HCT116 (cell line): Measurements from ENCODE around the gene TXNDC11. TPM values are rescaled to one million over a fixed set of nuclear protein-coding genes. Genes with fewer than 3 reads are reported as not detected.

Experiments used
- ATAC-seq: fragments of 200-7000 bp; cut with Tn5 transposase; 2 replicates; pipeline ENCODE4 v1.9.1; 2020; ENCODE audit warnings: mild to moderate bottlenecking, moderate library complexity
- BruUV-seq: library from RNA; stranded (reverse); fragments of 400-500 nt; replicated peaks from 2 replicates; lab custom pipeline; 2021; lab: Mats Ljungman, UMichigan
- CTCF ChIA-PET: fragments of 300-600 bp; sonication (Branson Sonifier 250); formaldehyde crosslinking; loops from one replicate; lab custom pipeline; 2021; ENCODE audit warnings: antibody characterized with exemption; lab: Charles Lee
- POLR2A ChIA-PET: fragments of 300-600, 350-600 bp; sonication (Branson Sonifier 250); formaldehyde crosslinking; loops from one replicate; lab custom pipeline; 2021; ENCODE audit warnings: antibody characterized with exemption; lab: Charles Lee
- RAD21 ChIA-PET, 2 experiments: fragments of 300-600 bp; sonication (Branson Sonifier 250); formaldehyde crosslinking; loops; one replicate each; lab custom pipeline; 2023; ENCODE audit warnings: low total read pairs in 2 of 2; ENCODE audit not compliant: uncharacterized antibody in 2 of 2, unreplicated experiment in 2 of 2, low non-redundant PET in 1 of 2; lab: Charles Lee
- DNase-seq: peaks from one replicate; pipeline ENCODE4 v3.0.0-alpha.2; 2010; ENCODE audit warnings: low read depth, low spot score
- H2AFZ ChIP-seq: fragments of 200-600 bp; shearing (Covaris generic), sonication (generic); 2 replicates; pipeline ENCODE4 v1.6.1; 2017; ENCODE audit warnings: low read depth, mixed run types, mixed read lengths, antibody characterized with exemption, low read length; ENCODE audit not compliant: poor library complexity, severe bottlenecking
- H3K27ac ChIP-seq: 2 replicates; pipeline ENCODE4 v1.5.1; 2012; ENCODE audit warnings: low read depth, low read length
- H3K27me3 ChIP-seq: fragments of 200-600 bp; sonication (generic); 2 replicates; pipeline ENCODE4 v1.6.1; 2016; ENCODE audit warnings: mixed run types, low read length, mixed read lengths; ENCODE audit not compliant: insufficient read depth
- H3K36me3 ChIP-seq, 2 experiments: fragments of 200-500 bp in 1 of 2; fragments of 200-600 bp in 1 of 2; sonication (Bioruptor generic) in 1 of 2; sonication (generic) in 1 of 2; 2 replicates each; pipeline versions ENCODE4 v1.5.1 to v1.6.1; 2014 to 2016; ENCODE audit warnings: low read length in 2 of 2, inconsistent platforms in 1 of 2, mixed read lengths in 1 of 2, mixed run types in 1 of 2; ENCODE audit not compliant: insufficient read depth in 2 of 2, control insufficient read depth in 1 of 2
- H3K4me1 ChIP-seq, 2 experiments: fragments of 200-600 bp in 1 of 2; sonication (generic) in 1 of 2; 2 replicates each; pipeline versions ENCODE4 v1.5.1 to v1.6.1; 2012 to 2017; ENCODE audit warnings: low read length in 2 of 2, inconsistent platforms in 1 of 2, mild to moderate bottlenecking in 1 of 2, mixed read lengths in 1 of 2, mixed run types in 1 of 2, moderate library complexity in 1 of 2; ENCODE audit not compliant: insufficient read depth in 2 of 2, control insufficient read depth in 1 of 2
- H3K4me2 ChIP-seq: fragments of 200-600 bp; sonication (generic); 2 replicates; pipeline ENCODE4 v1.6.1; 2017; ENCODE audit warnings: mixed run types, low read length, mixed read lengths
- H3K4me3 ChIP-seq, 2 experiments: fragments of 200-600 bp in 1 of 2; sonication (generic) in 1 of 2; replicated peaks in 1 of 2; 2 replicates each; pipeline ENCODE4 v1.5.1; 2011 to 2016; ENCODE audit warnings: low read length in 2 of 2, control low read depth in 1 of 2, low read depth in 1 of 2, mild to moderate bottlenecking in 1 of 2, mixed read lengths in 1 of 2, mixed run types in 1 of 2
- H3K79me2 ChIP-seq: fragments of 200-600 bp; sonication (generic); 2 replicates; pipeline ENCODE4 v1.6.1; 2017; ENCODE audit warnings: mild to moderate bottlenecking, mixed run types, low read length, moderate library complexity, mixed read lengths; ENCODE audit not compliant: insufficient read depth
- H3K9ac ChIP-seq: fragments of 200-600 bp; sonication (generic); 2 replicates; pipeline ENCODE4 v1.6.1; 2016; ENCODE audit warnings: low read length, mixed read lengths
- H3K9me2 ChIP-seq: fragments of 200-600 bp; sonication (generic), shearing (Covaris generic); 2 replicates; pipeline ENCODE4 v1.6.1; 2017; ENCODE audit warnings: mixed run types, mild to moderate bottlenecking, moderate library complexity; ENCODE audit not compliant: insufficient read depth
- H3K9me3 ChIP-seq, 2 experiments: fragments of 200-500 bp in 1 of 2; fragments of 200-600 bp in 1 of 2; sonication (Bioruptor generic) in 1 of 2; sonication (generic) in 1 of 2; 2 replicates each; pipeline ENCODE4 v1.6.1; 2014 to 2017; ENCODE audit warnings: low read length in 2 of 2, mixed read lengths in 2 of 2, inconsistent platforms in 1 of 2, low read depth in 1 of 2, mild to moderate bottlenecking in 1 of 2, mixed run types in 1 of 2, moderate library complexity in 1 of 2; ENCODE audit not compliant: control insufficient read depth in 1 of 2, insufficient read depth in 1 of 2
- H4K20me1 ChIP-seq: fragments of 200-600 bp; sonication (generic), shearing (Covaris generic); 2 replicates; pipeline ENCODE4 v1.6.1; 2017; ENCODE audit warnings: mixed run types, mild to moderate bottlenecking, moderate library complexity; ENCODE audit not compliant: insufficient read depth
- ATF3 ChIP-seq: IDR thresholded peaks from 2 replicates; pipeline ENCODE4 v1.6.1; 2012
- CEBPB ChIP-seq: IDR thresholded peaks from 2 replicates; pipeline ENCODE4 v1.6.1; 2012; ENCODE audit warnings: low read depth
- EGR1 ChIP-seq: IDR thresholded peaks from 2 replicates; pipeline ENCODE4 v1.6.1; 2012; ENCODE audit warnings: low read depth
- ELF1 ChIP-seq: IDR thresholded peaks from 2 replicates; pipeline ENCODE4 v1.6.1; 2012; ENCODE audit warnings: low read depth, borderline replicate concordance
- EZH2 ChIP-seq: fragments of 200-600 bp; sonication (generic); IDR thresholded peaks from 2 replicates; pipeline ENCODE4 v1.6.1; 2017; ENCODE audit warnings: antibody characterized with exemption, mixed run types
- EZH2phosphoT487 ChIP-seq: fragments of 200-600 bp; IDR thresholded peaks from 2 replicates; pipeline ENCODE4 v1.6.1; 2018; ENCODE audit warnings: antibody characterized with exemption, borderline replicate concordance
- JUND ChIP-seq: IDR thresholded peaks from 2 replicates; pipeline ENCODE4 v1.6.1; 2012
- MAX ChIP-seq: IDR thresholded peaks from 2 replicates; pipeline ENCODE4 v1.6.1; 2012
- POLR2A ChIP-seq: IDR thresholded peaks from 2 replicates; pipeline ENCODE4 v1.7.0; 2011; ENCODE audit warnings: borderline replicate concordance; ENCODE audit not compliant: insufficient read depth, insufficient read length; ENCODE audit errors: extremely low read depth
- POLR2AphosphoS5 ChIP-seq: IDR thresholded peaks from 2 replicates; pipeline ENCODE4 v1.6.1; 2011; ENCODE audit warnings: mild to moderate bottlenecking, low read depth, low read length, moderate library complexity
- SIN3A ChIP-seq: IDR thresholded peaks from 2 replicates; pipeline ENCODE4 v1.6.1; 2012; ENCODE audit warnings: low read depth
- SP1 ChIP-seq: IDR thresholded peaks from 2 replicates; pipeline ENCODE4 v1.6.1; 2012; ENCODE audit warnings: low read depth
- SRF ChIP-seq: IDR thresholded peaks from 2 replicates; pipeline ENCODE4 v1.6.1; 2012; ENCODE audit warnings: low read depth
- TCF7L2 ChIP-seq: IDR thresholded peaks from 2 replicates; pipeline ENCODE4 v1.7.0; 2011; ENCODE audit warnings: borderline replicate concordance, inconsistent platforms; ENCODE audit not compliant: insufficient read depth, insufficient read length; ENCODE audit errors: extremely low read depth
- YY1 ChIP-seq: IDR thresholded peaks from 2 replicates; pipeline ENCODE4 v1.6.1; 2011; ENCODE audit warnings: low read length, low read depth, moderate library complexity, mild to moderate bottlenecking; ENCODE audit not compliant: insufficient replicate concordance; ENCODE audit errors: extremely low read depth
- ZBTB33 ChIP-seq: IDR thresholded peaks from 2 replicates; pipeline ENCODE4 v1.6.1; 2011; ENCODE audit warnings: mild to moderate bottlenecking, low read length, moderate library complexity; ENCODE audit not compliant: insufficient replicate concordance; ENCODE audit errors: extremely low read depth
- ZFX ChIP-seq: fragments of 450-650 bp; IDR thresholded peaks from 2 replicates; pipeline ENCODE4 v1.6.1; 2017
- ZNF274 ChIP-seq: fragments of 200-500 bp; sonication (Bioruptor generic); IDR thresholded peaks from 2 replicates; pipeline ENCODE4 v1.6.1; 2014; ENCODE audit warnings: mild to moderate bottlenecking, low read depth, low read length, inconsistent platforms
- intact Hi-C: fragments of 100-400 bp; cut with micrococcal nuclease; formaldehyde crosslinking; loops from 2 replicates; pipeline ENCODE4 v1.10.0; 2022
- total RNA-seq: library from RNA; stranded (reverse); gene quantifications from one replicate; pipeline ENCODE4 v1.2.1, GENCODE V29; 2021; ENCODE audit not compliant: unreplicated experiment

The TXNDC11 gene
- total RNA-seq, 1 experiment from 2014 or later = 26.8 TPM

GRCh38 chr16:11665071-11665491, 77.6 kb downstream of the TXNDC11 start:
- Histone ChIP-seq H3K4me1 (peaks cover 10 to 27% of the 10 kb centered on the region in 2 experiments; a peak in 3 of 4 replicates), H3K27ac (no peak overlapping the region), H3K9me2 (no peaks in the 10 kb centered on the region), H3K4me2 (no peak overlapping the region), H3K36me3 (no peaks in the 10 kb centered on the region), H3K79me2 (no peaks in the 10 kb centered on the region), H3K4me3 (no peak overlapping the region), H4K20me1 (no peaks in the 10 kb centered on the region), H3K27me3 (no peaks in the 10 kb centered on the region), H3K9me3 (no peaks in the 10 kb centered on the region)
- no TSS peak for BruUV-seq
- ATAC-seq (no peak), DNase-seq (no peak)
- RAD21 ChIA-PET = no interaction called here
- intact Hi-C loops = no loop called here
- CTCF ChIA-PET = no interaction called here
- POLR2A ChIA-PET = no interaction called here
- TF ChIP-seq EZH2phosphoT487 = no peak
- TF ChIP-seq, all 23 proteins: peak for 0
- no peak overlapping the region for H2AFZ ChIP-seq
- no peak overlapping the region for H3K9ac ChIP-seq

GRCh38 chr16:11662582-11662981, 80.1 kb downstream of the TXNDC11 start:
- Histone ChIP-seq H3K27me3 (no peaks in the 10 kb centered on the region), H3K9ac (no peak overlapping the region), H2AFZ (no peak overlapping the region), H3K36me3 (no peaks in the 10 kb centered on the region), H3K9me3 (no peaks in the 10 kb centered on the region), H3K4me2 (no peak overlapping the region), H3K4me1 (peaks cover 3 to 10% of the 10 kb centered on the region in 2 experiments), H3K4me3 (no peak overlapping the region), H3K9me2 (no peaks in the 10 kb centered on the region), H4K20me1 (no peaks in the 10 kb centered on the region), H3K79me2 (no peaks in the 10 kb centered on the region), H3K27ac (no peak overlapping the region)
- POLR2A ChIA-PET = no interaction called here
- ATAC-seq (no peak), DNase-seq (no peak)
- CTCF ChIA-PET = interaction anchor here (1.1 kb wide), 1 partner anchor 291 kb away, joined by 3 read pairs; no protein-coding TSS in a partner anchor
- RAD21 ChIA-PET = no interaction called here
- BruUV-seq = no TSS peak
- intact Hi-C loops = no loop called here
- TF ChIP-seq JUND (no peak), ZFX (no peak), ZNF274 (no peak), YY1 (no peak), MAX (no peak), SRF (no peak), ATF3 (no peak), SIN3A (no peak), ELF1 (no peak), ZBTB33 (no peak), EGR1 (no peak), EZH2 (no peak), SP1 (no peak), CEBPB (no peak), POLR2A (no peak), POLR2AphosphoS5 (no peak), TCF7L2 (no peak)
